HepG2 (cell line): ENCODE measurements around the gene CAPZB. TPM values are rescaled to one million over a fixed set of nuclear protein-coding genes. Genes with fewer than 3 reads are reported as not detected.

Experiments
- ATAC-seq: fragments of 200-7000 bp; cut with Tn5 transposase; 3 replicates; pipeline ENCODE4 v1.9.1; 2020; ENCODE audit warnings: mild to moderate bottlenecking, moderate library complexity
- BruUV-seq: library from RNA; stranded (reverse); fragments of 400-500 nt; replicated peaks from 2 replicates; lab custom pipeline; 2021; lab: Mats Ljungman, UMichigan
- CTCF ChIA-PET: fragments of 300-600 bp; formaldehyde crosslinking; extraction: SDS; loops from one replicate; lab custom pipeline; 2021; ENCODE audit warnings: low total read pairs, inconsistent platforms, low intra/inter-chr PET ratio; lab: Yijun Ruan, JAX
- POLR2A ChIA-PET: fragments of 350-600 bp; sonication (Branson Sonifier 250); formaldehyde crosslinking; loops from one replicate; lab custom pipeline; 2020; ENCODE audit warnings: antibody characterized with exemption, inconsistent platforms; lab: Yijun Ruan, JAX
- DNase-seq: peaks from one replicate; pipeline ENCODE4 v3.0.0-alpha.2; 2015; ENCODE audit warnings: low spot score
- FAIRE-seq: peaks from 3 replicates; lab custom pipeline; 2011; peaks lifted over from hg19 to GRCh38; lab: Jason Lieb, UNC
- H2AFZ ChIP-seq: one replicate; pipeline ENCODE4 v1.6.1; 2011; ENCODE audit warnings: low read length, inconsistent platforms
- H3K27ac ChIP-seq: fragments of 300-600 bp; 3 replicates; pipeline ENCODE4 v1.8.0; 2011; ENCODE audit warnings: mixed run types, mild to moderate bottlenecking, mixed read lengths, low read length, inconsistent platforms; ENCODE audit not compliant: insufficient read depth; ENCODE audit errors: extremely low read length
- H3K27me3 ChIP-seq, 2 experiments: fragments of 200-600 bp in 1 of 2; 2 replicates in 1 of 2; 3 replicates in 1 of 2; pipeline versions ENCODE4 v1.6.0 to v1.8.0; 2011; ENCODE audit warnings: low read length in 2 of 2, mild to moderate bottlenecking in 2 of 2, moderate library complexity in 2 of 2, inconsistent platforms in 1 of 2; ENCODE audit not compliant: insufficient read depth in 2 of 2, control insufficient read depth in 1 of 2
- H3K36me3 ChIP-seq, 2 experiments: fragments of 200-600 bp in 1 of 2; replicated peaks in 1 of 2; 2 replicates in 1 of 2; 3 replicates in 1 of 2; pipeline versions ENCODE4 v1.5.1 to v1.8.0; 2011; ENCODE audit warnings: low read length in 2 of 2, inconsistent platforms in 1 of 2; ENCODE audit not compliant: insufficient read depth in 2 of 2, control insufficient read depth in 1 of 2
- H3K4me1 ChIP-seq: 2 replicates; pipeline ENCODE4 v1.5.1; 2012; ENCODE audit warnings: low read length, inconsistent platforms; ENCODE audit not compliant: insufficient read depth
- H3K4me2 ChIP-seq: 2 replicates; pipeline ENCODE4 v1.6.0; 2011; ENCODE audit warnings: low read depth, low read length, inconsistent platforms
- H3K4me3 ChIP-seq, 3 experiments: fragments of 200-600 bp in 1 of 3; sonication (generic), shearing (Covaris generic) in 1 of 3; replicated peaks in 1 of 3; 2 replicates each; pipeline ENCODE4 v1.5.1; 2011 to 2016; ENCODE audit warnings: low read length in 3 of 3, inconsistent platforms in 2 of 3, low read depth in 2 of 3, mild to moderate bottlenecking in 2 of 3, control low read depth in 1 of 3, mixed read lengths in 1 of 3; ENCODE audit not compliant: insufficient read depth in 1 of 3
- H3K79me2 ChIP-seq: one replicate; pipeline ENCODE4 v1.6.1; 2011; ENCODE audit warnings: low read length, inconsistent platforms; ENCODE audit not compliant: insufficient read depth
- H3K9ac ChIP-seq: 2 replicates; pipeline ENCODE4 v1.6.0; 2011; ENCODE audit warnings: mild to moderate bottlenecking, low read depth, low read length, inconsistent platforms; ENCODE audit not compliant: insufficient read depth
- H3K9me3 ChIP-seq: 2 replicates; pipeline ENCODE4 v1.5.1; 2012; ENCODE audit warnings: mild to moderate bottlenecking, low read length
- H4K20me1 ChIP-seq: 2 replicates; pipeline ENCODE4 v1.6.0; 2011; ENCODE audit warnings: inconsistent platforms, mild to moderate bottlenecking, low read length, moderate library complexity; ENCODE audit not compliant: insufficient read depth
- ATF1 ChIP-seq: IDR thresholded peaks from 2 replicates; pipeline ENCODE4 v1.6.1; 2016; ENCODE audit warnings: mild to moderate bottlenecking, control low read depth
- ATF7 ChIP-seq, 2 experiments: fragments of 450-650 bp in 1 of 2; sonication (generic) in 1 of 2; formaldehyde crosslinking in 1 of 2; IDR thresholded peaks; 2 replicates each; pipeline versions ENCODE4 v1.4.0 to v1.6.1; 2016 to 2020; ENCODE audit warnings: antibody characterized with exemption in 1 of 2, mild to moderate bottlenecking in 1 of 2, missing genetic modification reagents in 1 of 2
- MATR3 ChIP-seq: sonication (generic); formaldehyde crosslinking; IDR thresholded peaks from 2 replicates; pipeline ENCODE4 v1.4.0; 2020; ENCODE audit warnings: missing genetic modification reagents
- NFRKB ChIP-seq: fragments of 450-650 bp; IDR thresholded peaks from 2 replicates; pipeline ENCODE4 v1.6.1; 2017
- SOX5 ChIP-seq: IDR thresholded peaks from 2 replicates; pipeline ENCODE4 v1.6.1; 2016; ENCODE audit warnings: borderline replicate concordance
- STAT5B ChIP-seq: sonication (generic); formaldehyde crosslinking; IDR thresholded peaks from 2 replicates; pipeline ENCODE4 v1.4.0; 2020; ENCODE audit warnings: missing genetic modification reagents
- ZC3H13 ChIP-seq: sonication (generic); formaldehyde crosslinking; IDR thresholded peaks from 2 replicates; pipeline ENCODE4 v1.8.1; 2023; ENCODE audit warnings: mild to moderate bottlenecking, missing genetic modification reagents, moderate library complexity
- WGBS: methylation state at CpG from one replicate; pipeline ENCODE4 v1.1.6; 2017; ENCODE audit warnings: low lambda C conversion rate; 5-methylcytosine and 5-hydroxymethylcytosine counted together
- in situ Hi-C: cut with HindIII; loops from 2 replicates; pipeline ENCODE4 v1.10.0; 2017; ENCODE audit warnings: low pct_unique_long_range_greater_than_20kb; ENCODE audit not compliant: extremely low pct_ligation_motif_present
- intact Hi-C: fragments of 100-400 bp; cut with micrococcal nuclease; formaldehyde crosslinking; loops from one replicate; pipeline ENCODE4 v1.10.0; 2022; ENCODE audit not compliant: unreplicated experiment
- polyA plus RNA-seq, 8 experiments: library from polyadenylated mRNA; depleted of rRNA in 3 of 8; stranded (reverse) in 7 of 8; unstranded in 1 of 8; fragments of >200 nt; fragmentation: Illumina TruSeq in 4 of 8; extraction: Trizol in 4 of 8; gene quantifications; 2 replicates each; pipeline versions ENCODE4 v1.2.1 to v1.2.3, GENCODE V29; 2011 to 2016; ENCODE audit warnings: low read depth in 4 of 8, missing spikeins in 1 of 8, mixed read lengths in 1 of 8; ENCODE audit not compliant: insufficient read depth in 1 of 8
- total RNA-seq, 5 experiments: library from RNA; depleted of rRNA; stranded (reverse); fragments of >200 nt; fragmentation: Illumina TruSeq; extraction: Trizol; gene quantifications; 2 replicates each; pipeline ENCODE4 v1.2.3, GENCODE V29; 2016; ENCODE audit warnings: low read depth in 1 of 5

Gene CAPZB
- total and polyA plus RNA-seq, 2 of the 13 experiments (the other 11 are each of a cell fraction or from before 2014, with no cell fraction given): 58.9 to 76.9 TPM

GRCh38 chr1:19403256-19403655 lies 82.1 kb downstream of the CAPZB start:
- FAIRE-seq: no peak
- Histone ChIP-seq H3K9me3 (no peaks in the 10 kb centered on the region), H4K20me1 (peaks cover 5% of the 10 kb centered on the region; the same call in 1 of the 2 replicates), H3K27me3 (no peaks in the 10 kb centered on the region), H3K4me1 (peaks cover 50% of the 10 kb centered on the region), H3K9ac (no peak overlapping the region), H3K4me3 (no peak overlapping the region), H2AFZ (no peak overlapping the region), H3K36me3 (peaks cover 1 to 18% of the 10 kb centered on the region in 2 experiments; a peak in 4 of 5 replicates), H3K79me2 (peaks cover 64% of the 10 kb centered on the region), H3K27ac (no peak overlapping the region), H3K4me2 (no peak overlapping the region)
- no peak for TF ChIP-seq STAT5B (CRISPR knock-in tag)
- no peak for TF ChIP-seq SOX5 (CRISPR knock-in tag)
- no peak for TF ChIP-seq MATR3 (CRISPR knock-in tag)
- no peak for TF ChIP-seq NFRKB
- TF ChIP-seq ATF7 (IDR thresholded peaks at IDR 0.05): no peak
- TF ChIP-seq ATF7 (CRISPR knock-in tag; IDR thresholded peaks at IDR 0.05): no peak
- no peak for TF ChIP-seq ATF1
- ATAC-seq: no peak
- DNase-seq: no peak
- ChIA-PET POLR2A (no interaction called here), CTCF (no interaction called here)
- in situ Hi-C loops: no loop called here
- no TSS peak for BruUV-seq
- WGBS: 89% methylated on average over 5 of the region's 5 CpGs
- intact Hi-C loops: no loop called here

GRCh38 chr1:19402031-19402813 lies 83.1 kb downstream of the CAPZB start:
- intact Hi-C loops: no loop called here
- H3K27ac ChIP-seq: no peak overlapping the region
- H3K4me3 ChIP-seq: no peak overlapping the region
- no peak overlapping the region for H3K9ac ChIP-seq
- TF ChIP-seq ZC3H13 (CRISPR knock-in tag): no peak
- no peak for ATAC-seq
- H3K36me3 ChIP-seq: peaks cover 4 to 27% of the 10 kb centered on the region in 2 experiments; a peak in 4 of 5 replicates
- no peak overlapping the region for H2AFZ ChIP-seq
- H3K27me3 ChIP-seq: no peaks in the 10 kb centered on the region
- ChIA-PET CTCF (no interaction called here), POLR2A (interaction anchor here (0.9 kb wide), 1 partner anchor 8 kb away, joined by 3 read pairs; no protein-coding TSS in a partner anchor)
- BruUV-seq: no TSS peak
- 0 out of 2 replicates have a peak overlapping the region, but pooled peaks have one; percentile 5 for H3K4me2 ChIP-seq
- WGBS: 93% methylated on average over 7 of the region's 7 CpGs
- DNase-seq: no peak
- 0 out of 2 replicates have a peak, but pooled peaks cover 5% of the 10 kb centered on the region for H4K20me1 ChIP-seq
- no peak for FAIRE-seq
- peaks cover 54% of the 10 kb centered on the region for H3K79me2 ChIP-seq
- in situ Hi-C loops: no loop called here
- H3K4me1 ChIP-seq: peaks cover 39% of the 10 kb centered on the region
- no peaks in the 10 kb centered on the region for H3K9me3 ChIP-seq
